Measurements from ENCODE around the gene DEUP1. TPM values are rescaled to one million over a fixed set of nuclear protein-coding genes. Genes with fewer than 3 reads are reported as not detected.

The DEUP1 gene
- total RNA-seq, 1 experiment from 2014 or later = not detected

Other genes starting within 250 kb of the DEUP1 start
- 21.1 TPM for gene SLC36A4, start 132.8 kb upstream of the DEUP1 start, total RNA-seq (2021; ENCODE audit: unreplicated experiment)
- 23.1 TPM for gene SMCO4, start 212.6 kb downstream of the DEUP1 start, total RNA-seq (2021; ENCODE audit: unreplicated experiment)